Lower leg skin (tissue), 4 donors: ENCODE data around the gene NCBP1. TPM values are rescaled to one million over a fixed set of nuclear protein-coding genes. Genes with fewer than 3 reads are reported as not detected.

Source experiments
- DNase-seq, 2 donors: peaks; one replicate each; pipeline ENCODE4 v3.0.0-alpha.2; 2019; ENCODE audit warnings: low spot score in 2 of 2
- H3K4me3 ChIP-seq: fragments of 200-600 bp; sonication (generic); 2 replicates; pipeline ENCODE4 v1.5.1; 2017; ENCODE audit warnings: mild to moderate bottlenecking, low read depth; ENCODE audit not compliant: poor library complexity, severe bottlenecking
- CTCF ChIP-seq, 3 donors: fragments of 450-650 bp; IDR thresholded peaks; one replicate each; pipeline ENCODE4 v1.5.1; 2016; ENCODE audit warnings: antibody characterized with exemption in 3 of 3, mild to moderate bottlenecking in 3 of 3, moderate library complexity in 2 of 3
- POLR2A ChIP-seq, 2 donors: fragments of 450-650 bp; IDR thresholded peaks; one replicate each; pipeline ENCODE4 v1.6.1; 2016 to 2017; ENCODE audit warnings: antibody characterized with exemption in 2 of 2, mild to moderate bottlenecking in 1 of 2, moderate library complexity in 1 of 2
- WGBS, 2 donors: methylation state at CpG; one replicate each; pipeline ENCODE4 v1.1.5; 2018; 5-methylcytosine and 5-hydroxymethylcytosine counted together
- intact Hi-C: fragments of 100-400 bp; cut with DNase I; formaldehyde crosslinking; loops from one replicate; pipeline ENCODE4 v1.15.0; 2023; ENCODE audit warnings: low total_unique reads
- total RNA-seq, 4 donors: library from RNA; depleted of rRNA; stranded (reverse); fragments of >200 nt; gene quantifications; one replicate each; pipeline ENCODE4 v1.1.0, GENCODE V29; 2016

NCBP1 gene
- total RNA-seq, 4 donors from 2014 or later, result 9.7 to 17.2 (median 11.5) TPM

GRCh38 chr9:97710356-97711222, 77.0 kb downstream of the NCBP1 start:
- TF ChIP-seq CTCF (IDR thresholded peaks at IDR 0.05) (no peak), POLR2A (IDR thresholded peaks at IDR 0.05) (no peak)
- intact Hi-C loops, result loop anchor here (5.0 kb wide), 1 partner anchor 192 kb away; no protein-coding TSS in a partner anchor
- H3K4me3 ChIP-seq, result no peak overlapping the region
- 22 to 23% methylated on average over 9 of the region's 9 CpGs for WGBS, 2 donors
- peak in 1 of 2 donors; percentile 33 for DNase-seq

- no peak for DNase-seq
- WGBS, 2 donors, result 26 to 31% methylated on average over 12 of the region's 12 CpGs
- intact Hi-C loops, result loop anchor here (5.0 kb wide), 1 partner anchor 191 kb away; no protein-coding TSS in a partner anchor
- H3K4me3 ChIP-seq, result no peak overlapping the region
- TF ChIP-seq POLR2A (IDR thresholded peaks at IDR 0.05) (no peak), CTCF (IDR thresholded peaks at IDR 0.05) (no peak)
Observed at GRCh38 chr9:97711223-97711626, 77.6 kb downstream of the NCBP1 start.

GRCh38 chr9:97714435-97714834, 80.8 kb downstream of the NCBP1 start:
- DNase-seq, result no peak
- intact Hi-C loops, result loop anchor here (5.0 kb wide), 1 partner anchor 188 kb away; no protein-coding TSS in a partner anchor
- WGBS, 2 donors, result 52 to 66% methylated on average over 3 of the region's 3 CpGs
- no peak overlapping the region for H3K4me3 ChIP-seq
- TF ChIP-seq POLR2A (IDR thresholded peaks at IDR 0.05) (no peak), CTCF (IDR thresholded peaks at IDR 0.05) (no peak)

- TF ChIP-seq CTCF (IDR thresholded peaks at IDR 0.05) (no peak), POLR2A (IDR thresholded peaks at IDR 0.05) (no peak)
- no peak for DNase-seq
- H3K4me3 ChIP-seq, result no peak overlapping the region
- intact Hi-C loops, result no loop called here
- WGBS, 2 donors, result 58 to 74% methylated on average over 3 of the region's 3 CpGs
Observed at GRCh38 chr9:97717866-97718265, 84.2 kb downstream of the NCBP1 start.

- 81 to 83% methylated on average over 2 of the region's 2 CpGs for WGBS, 2 donors
- no peak overlapping the region for H3K4me3 ChIP-seq
- intact Hi-C loops, result no loop called here
- DNase-seq, result peak in 1 of 2 donors; percentile 49
- TF ChIP-seq POLR2A (IDR thresholded peaks at IDR 0.05), result no peak
- TF ChIP-seq CTCF (IDR thresholded peaks at IDR 0.05), result no peak
Observed at GRCh38 chr9:97721396-97721795, 87.8 kb downstream of the NCBP1 start.
